ENCODE measurements around the gene MANF.

Gene MANF

DNA sequence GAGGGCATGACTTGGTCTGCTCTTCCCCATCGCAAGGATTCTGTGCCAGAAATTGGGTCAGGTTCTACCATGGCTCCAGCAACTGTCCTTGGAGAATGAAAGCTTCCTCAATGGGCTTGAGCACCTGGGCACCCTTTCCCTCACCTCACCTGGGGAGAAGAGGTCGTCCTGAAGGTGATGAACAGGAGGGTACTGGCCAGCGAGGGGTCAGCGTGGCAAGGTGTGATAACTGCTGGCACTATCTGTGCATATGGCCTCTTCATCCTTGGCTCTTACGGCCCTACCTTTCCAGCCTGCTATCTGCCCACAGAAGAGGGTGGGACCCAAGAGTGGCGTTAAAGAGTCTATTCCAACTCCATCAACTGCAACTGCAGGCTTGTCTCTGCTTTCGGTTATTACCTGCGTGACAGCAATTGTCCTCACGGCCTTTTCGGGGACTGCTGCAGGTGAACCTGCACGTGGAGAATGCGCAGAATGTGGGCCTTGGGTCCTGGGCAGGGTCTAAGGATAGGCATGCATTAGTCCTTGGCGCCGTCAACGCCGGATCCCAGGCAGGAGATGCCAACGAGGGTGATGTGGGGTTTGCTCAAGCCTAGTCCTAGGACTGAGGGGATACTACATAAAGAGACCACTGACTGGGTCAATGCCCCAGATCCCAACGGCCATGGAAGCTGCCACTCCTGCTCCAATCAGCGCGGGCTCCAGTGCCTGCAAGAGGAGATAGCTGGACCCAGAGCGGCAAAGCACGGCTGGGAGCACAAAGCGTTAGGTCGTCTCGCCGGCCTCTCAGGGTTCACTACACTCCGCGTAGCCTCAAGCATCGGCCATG, 5.4 kb downstream of the MANF start:
- no peak for DNase-seq (ENCODE audit: low read depth)

DNA sequence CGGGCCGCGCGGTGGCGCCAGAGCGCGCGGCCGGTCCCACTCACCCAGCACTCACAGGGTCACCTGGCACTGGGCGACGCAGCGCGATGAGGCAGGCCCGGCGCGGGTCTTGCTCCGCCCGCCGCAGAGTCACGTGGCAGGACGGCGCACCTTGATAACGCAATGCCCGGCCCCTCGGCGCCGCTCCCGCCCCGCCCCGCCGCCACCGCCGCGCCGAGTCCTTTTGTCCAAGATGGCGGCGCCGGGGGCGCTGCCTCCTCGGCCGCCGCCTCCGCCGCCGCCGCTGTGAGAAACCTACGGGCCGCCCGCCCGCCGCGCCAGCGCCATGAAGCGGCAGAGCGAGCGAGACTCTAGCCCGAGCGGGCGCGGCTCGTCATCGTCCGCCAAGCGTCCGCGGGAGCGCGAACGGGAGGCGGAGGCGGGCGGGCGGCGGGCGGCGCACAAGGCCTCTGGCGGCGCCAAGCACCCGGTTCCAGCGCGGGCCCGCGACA, 6.0 kb downstream of the MANF start, which contains the start of gene RBM15B:
Gene RBM15B (plus strand): TSS at position 211 of the 491 bp plus-strand sequence. CDS start 115 bp downstream, at position 326.
- DNase-seq (ENCODE audit: low read depth), result peak; percentile 95

DNA sequence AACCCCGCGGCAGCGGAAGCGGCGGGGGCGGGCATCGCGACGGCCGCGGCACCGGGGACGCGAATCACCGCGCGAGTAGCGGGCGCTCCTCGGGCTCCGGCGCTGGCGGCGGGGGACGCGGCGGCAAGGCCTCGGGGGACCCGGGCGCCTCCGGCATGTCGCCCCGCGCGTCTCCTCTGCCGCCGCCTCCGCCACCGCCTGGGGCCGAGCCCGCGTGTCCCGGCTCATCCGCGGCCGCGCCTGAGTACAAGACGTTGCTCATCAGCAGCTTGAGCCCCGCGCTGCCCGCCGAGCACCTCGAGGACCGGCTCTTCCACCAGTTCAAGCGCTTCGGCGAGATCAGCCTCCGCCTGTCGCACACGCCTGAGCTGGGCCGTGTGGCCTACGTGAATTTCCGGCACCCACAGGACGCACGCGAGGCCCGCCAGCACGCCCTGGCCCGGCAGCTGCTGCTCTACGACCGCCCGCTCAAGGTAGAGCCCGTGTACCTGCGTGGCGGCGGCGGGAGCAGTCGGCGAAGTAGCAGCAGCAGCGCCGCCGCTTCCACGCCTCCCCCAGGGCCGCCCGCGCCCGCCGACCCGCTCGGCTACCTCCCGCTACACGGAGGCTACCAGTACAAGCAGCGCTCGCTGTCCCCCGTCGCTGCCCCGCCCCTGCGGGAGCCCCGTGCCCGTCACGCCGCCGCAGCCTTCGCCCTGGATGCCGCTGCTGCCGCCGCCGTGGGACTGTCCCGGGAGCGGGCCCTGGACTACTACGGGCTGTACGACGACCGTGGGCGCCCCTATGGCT, 6.7 kb downstream of the MANF start:
- DNase-seq (ENCODE audit: low read depth), result no peak

DNA sequence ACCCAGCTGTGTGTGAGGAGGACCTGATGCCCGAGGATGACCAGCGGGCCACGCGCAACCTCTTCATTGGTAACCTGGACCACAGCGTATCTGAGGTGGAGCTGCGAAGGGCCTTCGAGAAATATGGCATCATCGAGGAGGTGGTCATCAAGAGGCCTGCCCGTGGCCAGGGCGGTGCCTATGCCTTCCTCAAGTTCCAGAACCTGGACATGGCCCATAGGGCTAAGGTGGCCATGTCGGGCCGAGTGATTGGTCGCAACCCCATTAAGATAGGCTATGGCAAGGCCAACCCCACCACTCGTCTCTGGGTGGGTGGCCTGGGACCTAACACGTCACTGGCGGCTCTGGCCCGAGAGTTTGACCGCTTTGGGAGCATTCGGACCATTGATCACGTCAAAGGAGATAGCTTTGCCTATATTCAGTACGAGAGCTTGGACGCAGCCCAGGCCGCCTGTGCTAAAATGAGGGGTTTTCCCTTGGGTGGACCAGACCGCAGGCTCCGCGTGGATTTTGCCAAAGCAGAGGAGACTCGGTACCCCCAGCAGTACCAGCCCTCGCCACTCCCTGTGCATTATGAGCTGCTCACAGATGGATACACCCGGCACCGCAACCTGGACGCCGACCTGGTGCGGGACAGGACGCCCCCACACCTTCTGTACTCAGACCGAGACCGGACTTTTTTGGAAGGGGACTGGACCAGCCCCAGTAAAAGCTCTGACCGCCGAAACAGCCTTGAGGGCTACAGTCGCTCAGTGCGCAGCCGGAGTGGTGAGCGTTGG, 7.5 kb downstream of the MANF start:
- no peak for DNase-seq (ENCODE audit: low read depth)

DNA sequence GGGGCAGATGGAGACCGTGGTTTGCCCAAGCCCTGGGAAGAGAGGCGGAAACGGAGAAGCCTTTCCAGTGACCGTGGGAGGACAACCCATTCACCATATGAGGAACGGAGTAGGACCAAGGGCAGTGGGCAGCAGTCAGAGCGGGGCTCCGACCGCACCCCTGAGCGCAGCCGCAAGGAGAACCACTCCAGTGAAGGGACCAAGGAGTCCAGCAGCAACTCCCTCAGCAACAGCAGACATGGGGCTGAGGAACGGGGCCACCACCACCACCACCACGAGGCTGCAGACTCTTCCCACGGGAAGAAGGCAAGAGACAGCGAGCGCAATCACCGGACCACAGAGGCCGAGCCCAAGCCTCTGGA, 8.0 kb downstream of the MANF start:
- no peak for DNase-seq (ENCODE audit: low read depth)

DNA sequence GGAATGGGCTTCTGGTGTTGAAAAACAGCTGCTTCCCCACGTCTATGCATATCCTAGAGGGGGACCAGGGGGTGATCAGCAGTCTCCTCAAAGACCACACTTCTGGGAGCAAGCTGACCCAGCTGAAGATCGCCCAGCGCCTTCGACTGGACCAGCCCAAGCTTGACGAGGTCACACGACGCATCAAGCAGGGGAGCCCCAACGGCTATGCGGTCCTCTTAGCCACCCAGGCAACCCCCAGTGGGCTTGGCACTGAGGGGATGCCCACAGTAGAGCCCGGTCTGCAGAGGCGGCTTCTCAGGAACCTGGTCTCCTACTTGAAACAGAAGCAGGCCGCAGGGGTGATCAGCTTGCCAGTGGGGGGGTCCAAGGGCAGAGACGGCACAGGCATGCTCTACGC, 8.5 kb downstream of the MANF start:
- no peak for DNase-seq (ENCODE audit: low read depth)

DNA sequence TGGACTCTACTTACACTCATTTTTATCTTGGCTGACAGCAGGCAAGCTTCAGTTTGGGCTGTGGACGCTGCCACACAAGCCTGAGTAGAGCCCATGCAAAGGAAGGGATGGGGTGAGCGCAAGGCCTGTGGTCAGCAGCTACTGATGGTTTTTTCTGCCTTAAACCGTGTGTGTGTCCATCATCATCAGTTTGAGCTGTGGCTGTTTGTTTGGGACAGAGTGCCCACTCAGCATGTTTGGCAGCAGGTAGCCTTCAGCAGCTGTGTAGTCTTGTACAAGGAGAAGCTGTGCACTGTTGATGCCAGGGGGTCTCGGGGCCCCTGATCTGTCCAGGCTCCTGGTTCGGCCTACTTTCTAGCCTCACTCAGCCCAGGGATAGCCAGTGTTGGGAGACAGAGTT, 9.4 kb downstream of the MANF start:
- no peak for DNase-seq (ENCODE audit: low read depth)

DNA sequence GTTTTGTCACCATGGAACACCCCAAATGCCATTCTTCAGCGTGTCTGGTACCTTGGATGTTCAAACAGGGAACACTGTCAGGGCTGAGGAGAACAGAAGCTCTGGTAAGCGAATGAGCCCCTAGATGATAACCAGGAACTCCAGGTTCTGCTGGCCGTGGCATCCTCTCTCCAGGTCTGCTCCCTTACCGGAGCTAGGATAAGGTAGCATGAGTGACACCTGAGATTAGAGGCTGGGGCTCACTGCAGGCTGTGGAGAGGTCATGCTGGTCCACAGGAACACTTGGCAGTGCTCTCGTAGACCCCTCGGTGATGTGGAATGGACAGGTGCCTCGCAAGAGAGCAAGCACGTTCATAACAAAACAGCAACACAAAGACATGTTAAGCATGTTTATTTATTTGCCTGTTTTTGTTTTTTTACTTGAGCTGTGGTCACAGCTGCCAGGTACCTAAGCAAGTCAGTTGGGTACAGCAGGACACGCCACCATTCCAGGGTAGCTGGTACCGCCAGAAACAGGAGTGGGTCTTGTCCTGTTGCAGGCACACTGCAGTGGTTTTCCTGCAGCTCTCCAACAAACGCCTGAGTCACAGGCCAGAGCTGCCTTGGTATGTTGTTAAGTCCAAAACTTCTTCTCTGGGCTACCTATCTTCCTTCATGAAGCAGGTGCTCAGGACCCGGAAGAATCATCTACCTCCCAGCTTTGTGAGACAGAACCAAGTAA, 10.6 kb downstream of the MANF start:
- DNase-seq (ENCODE audit: low read depth), result no peak

DNA sequence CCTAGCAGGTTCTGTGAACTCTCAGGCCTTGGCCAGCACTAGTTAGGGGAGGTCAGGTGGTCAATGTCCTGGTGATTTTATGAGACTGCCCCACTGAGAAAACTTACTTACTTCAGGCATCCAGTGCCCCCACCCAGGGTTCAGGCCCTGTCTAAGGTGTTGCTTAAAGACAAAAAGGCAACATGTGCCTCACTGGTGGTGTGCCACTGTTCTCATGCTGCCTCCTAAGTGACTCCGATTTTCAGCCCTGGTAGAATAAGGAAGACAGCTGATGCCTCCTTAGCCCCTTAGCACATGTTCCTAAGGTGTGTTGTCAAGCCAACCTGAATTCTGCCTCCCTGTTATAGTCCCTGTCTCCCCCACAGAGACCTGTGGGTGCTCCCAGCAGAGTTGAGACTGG, 11.3 kb downstream of the MANF start:
- DNase-seq (ENCODE audit: low read depth), result no peak

DNA sequence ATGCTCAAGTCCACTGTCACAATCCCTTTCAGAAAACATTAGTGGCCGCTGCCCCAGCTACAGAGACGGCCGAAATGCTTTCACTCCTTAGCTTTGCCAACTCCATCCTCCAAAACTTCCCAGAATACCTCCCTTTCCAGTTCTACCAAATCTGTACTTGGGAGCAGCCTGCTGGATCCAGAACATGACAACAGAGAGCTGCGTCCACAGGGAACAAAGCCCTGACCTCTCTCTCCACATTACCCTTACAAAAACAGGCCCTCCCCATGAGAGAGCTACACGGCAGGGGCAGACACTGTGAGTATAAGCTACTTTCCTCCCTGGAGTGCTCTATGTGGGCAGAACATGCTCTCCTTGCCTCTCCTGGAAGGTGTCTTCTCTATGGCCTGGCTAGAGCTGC, 12.3 kb downstream of the MANF start:
- DNase-seq (ENCODE audit: low read depth), result no peak

DNA sequence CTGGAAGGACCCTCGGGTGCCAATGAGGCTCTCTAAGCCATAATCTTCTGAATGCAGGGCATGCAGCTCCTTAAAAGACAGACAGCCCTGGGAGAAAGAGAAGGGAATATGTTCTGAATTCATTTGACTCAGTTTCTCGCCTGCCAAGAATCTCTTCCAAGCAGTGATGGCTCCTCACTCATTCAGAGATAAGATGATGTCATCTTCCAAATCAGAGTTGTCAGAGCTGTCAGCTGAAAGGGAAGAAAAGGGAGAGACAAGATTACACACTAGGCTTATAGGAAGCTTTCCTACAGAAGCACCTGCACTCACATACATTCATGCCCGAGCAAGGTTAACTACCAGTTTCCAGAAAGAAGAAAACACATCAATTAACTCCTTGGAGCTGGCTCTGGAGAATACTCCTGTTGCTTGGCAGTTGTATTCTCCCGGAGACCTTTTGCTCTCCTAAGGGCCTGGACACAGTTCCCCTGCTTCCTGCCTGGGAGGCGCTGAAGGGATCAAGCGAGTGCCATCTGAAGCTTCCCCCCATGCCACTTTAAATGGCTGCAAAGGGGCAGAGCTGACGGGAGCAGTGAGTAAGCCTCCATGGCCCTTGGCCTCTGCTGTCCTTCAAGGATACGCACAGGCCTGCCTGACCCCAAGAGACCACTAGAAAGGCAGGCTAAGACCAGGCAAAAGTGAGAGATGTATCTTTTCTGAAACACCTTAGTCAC, 13.7 kb downstream of the MANF start:
- no peak for DNase-seq (ENCODE audit: low read depth)

DNA sequence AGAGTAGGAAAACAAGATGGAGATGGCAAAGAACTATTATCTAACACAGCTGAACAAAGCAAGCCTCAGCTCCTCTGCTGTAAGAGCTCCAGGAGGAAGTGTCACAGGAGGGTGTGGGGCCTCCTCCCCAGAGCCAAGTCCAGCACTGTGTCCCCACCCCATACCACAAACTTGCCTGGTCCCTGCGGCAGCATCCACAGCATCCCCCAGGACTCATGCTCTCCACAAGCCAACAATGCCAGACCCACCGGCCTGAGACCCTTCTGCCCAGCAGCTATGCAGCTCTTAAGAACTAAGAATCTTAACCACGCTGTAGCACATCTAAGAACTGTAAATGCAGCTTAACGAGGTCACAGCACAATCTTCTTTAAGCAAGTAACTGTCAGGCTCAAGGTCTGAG, 15.1 kb downstream of the MANF start:
- DNase-seq (ENCODE audit: low read depth), result no peak

DNA sequence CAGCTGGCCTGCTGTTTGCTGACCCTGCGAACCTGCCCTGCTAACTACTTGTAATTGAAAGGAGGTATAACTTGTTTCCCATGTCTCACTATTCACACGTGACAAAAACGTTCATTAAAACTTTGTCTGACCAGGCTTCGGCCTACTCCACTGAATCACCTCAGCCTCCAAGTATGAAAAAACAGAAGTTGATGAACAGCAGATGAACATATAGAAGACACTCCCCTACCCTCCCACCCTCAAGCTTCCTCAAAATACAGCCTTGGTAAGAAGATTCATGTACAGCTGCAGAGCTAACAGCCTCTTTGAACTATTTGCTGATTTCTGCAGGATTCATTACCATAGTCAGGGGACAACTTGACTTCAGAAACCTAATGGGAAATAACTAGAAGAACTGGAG, 16.6 kb downstream of the MANF start:
- no peak for DNase-seq (ENCODE audit: low read depth)

DNA sequence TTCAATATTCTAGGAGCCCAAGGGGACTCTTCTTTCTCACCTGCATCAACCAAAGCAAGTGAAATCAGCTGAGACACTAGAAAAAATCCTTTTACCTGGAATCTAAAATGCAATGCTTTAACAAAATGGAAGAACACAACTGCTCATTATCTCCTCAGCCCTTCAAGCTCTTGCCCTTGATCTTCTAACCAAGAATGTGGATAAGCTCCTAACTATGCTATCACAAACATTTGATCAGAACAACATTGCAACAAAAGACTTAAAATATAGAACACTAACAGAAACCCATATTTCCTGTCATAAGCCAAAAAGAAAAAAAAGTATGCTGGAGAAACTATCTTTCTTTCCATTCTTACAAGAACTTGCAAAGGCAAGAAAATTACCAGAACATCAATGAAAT, 18.6 kb downstream of the MANF start:
- DNase-seq (ENCODE audit: low read depth), result no peak

DNA sequence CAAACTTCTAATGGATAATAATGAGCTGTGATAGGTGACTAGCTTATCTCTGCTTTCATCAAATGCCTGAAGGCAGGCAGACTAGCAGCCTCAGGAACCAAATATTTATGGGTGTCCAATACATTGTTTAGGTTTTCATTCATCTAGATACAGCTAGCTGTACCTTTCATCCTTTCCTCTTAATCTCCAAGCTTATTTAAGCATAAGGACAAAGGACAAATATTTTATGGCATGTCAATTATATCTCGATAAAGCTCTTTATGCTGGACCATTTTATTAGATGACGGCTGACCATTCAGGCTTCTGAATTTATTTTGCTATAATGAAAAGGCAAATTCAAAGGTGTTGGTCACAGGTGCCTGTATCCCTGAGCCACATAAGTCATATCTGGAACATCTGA, 22.9 kb downstream of the MANF start:
- no peak for DNase-seq (ENCODE audit: low read depth)

DNA sequence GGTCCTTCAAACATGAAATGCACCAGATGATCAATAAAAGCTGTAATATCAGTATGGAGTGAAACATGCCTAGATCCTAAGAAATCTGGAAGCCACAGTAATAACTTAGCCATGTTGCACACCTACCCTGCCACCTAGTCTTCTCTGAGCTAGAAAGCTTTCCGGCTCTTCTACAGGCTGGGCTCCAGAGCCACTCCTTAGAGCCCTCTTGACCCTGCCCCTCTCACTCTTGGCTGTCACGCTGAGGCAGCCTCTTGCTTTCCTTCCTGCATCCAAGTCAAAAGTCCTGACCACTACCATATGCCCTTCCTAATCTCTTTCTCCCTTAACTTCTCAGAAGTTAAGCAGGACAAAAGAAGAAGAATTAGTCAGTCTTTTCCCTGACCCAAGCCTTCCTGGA, 23.7 kb downstream of the MANF start:
- DNase-seq (ENCODE audit: low read depth), result no peak

DNA sequence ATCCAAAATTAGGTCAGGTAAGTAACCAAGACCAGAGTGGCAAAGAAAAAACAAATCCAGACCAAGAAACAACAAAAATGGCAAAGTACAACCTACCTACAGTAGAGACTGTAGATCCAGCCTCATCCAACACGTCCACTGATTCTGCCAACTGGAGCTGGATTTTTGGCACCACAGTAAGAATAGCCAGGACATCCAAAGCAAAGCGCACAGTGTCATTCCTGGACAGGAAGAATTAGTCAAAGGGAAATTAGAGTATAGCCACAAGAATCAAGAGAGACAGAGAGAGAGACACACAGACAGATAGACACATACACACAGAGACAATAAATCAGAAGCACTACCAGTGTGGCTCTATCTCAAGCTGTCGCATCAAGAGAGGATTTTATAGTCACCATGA, 37.1 kb downstream of the MANF start:
- no peak for DNase-seq (ENCODE audit: low read depth)

DNA sequence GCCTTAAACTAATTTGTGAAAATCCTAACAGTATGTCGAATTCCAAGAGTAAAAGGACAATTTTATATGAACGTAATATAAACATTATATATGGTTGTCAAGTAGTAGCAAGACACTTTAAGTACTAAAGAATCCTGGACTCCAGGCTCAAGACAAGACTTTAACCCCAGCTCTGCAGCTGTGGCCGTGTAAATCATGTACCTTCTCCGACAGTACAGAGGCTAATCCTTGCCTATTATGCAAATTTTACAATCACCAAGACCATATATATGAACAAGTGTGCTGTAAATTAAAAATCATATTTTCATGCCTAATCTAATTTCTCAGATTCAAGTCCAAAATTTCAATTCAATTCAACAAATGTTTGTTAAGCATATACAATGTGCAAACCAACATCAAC, 41.8 kb downstream of the MANF start:
- DNase-seq (ENCODE audit: low read depth), result no peak

DNA sequence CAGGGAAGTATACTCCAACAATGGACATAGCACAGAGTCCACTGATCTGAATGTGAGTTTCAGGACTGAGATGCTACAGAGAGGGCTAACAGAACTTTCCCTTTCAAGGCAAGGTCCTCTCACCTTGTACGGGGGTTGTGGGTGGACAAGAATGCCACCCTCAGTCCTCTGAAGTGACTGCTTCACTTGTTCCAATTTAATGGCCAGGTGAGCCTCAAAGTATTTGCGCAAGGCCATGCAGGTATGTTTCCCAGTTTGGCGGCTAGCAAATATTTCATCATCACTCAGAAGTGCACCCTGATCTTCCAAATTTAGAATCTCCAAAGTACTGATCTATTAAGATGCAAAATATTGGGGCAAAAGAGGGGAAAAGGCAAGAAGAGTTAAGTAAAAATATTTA, 44.0 kb downstream of the MANF start:
- no peak for DNase-seq (ENCODE audit: low read depth)

DNA sequence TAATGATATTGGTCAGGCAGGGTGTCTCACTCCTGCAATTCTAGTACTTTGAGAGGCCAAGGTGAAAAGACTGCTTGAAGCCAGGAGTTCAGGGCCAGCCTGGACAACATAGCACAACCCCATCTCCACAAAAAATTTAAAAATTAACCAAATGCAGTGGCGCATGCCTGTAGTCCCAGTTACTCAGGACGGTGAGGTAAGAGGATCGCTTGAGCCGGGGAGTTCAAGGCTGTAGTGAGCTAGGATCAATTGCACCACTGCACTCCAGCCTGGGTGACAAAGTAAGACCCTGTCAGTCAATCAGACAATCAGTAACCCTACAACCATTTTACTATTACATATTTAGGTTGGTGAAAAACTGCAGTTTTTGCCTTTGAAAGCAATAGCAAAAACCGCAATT, 49.0 kb downstream of the MANF start:
- no peak for DNase-seq (ENCODE audit: low read depth)

DNA sequence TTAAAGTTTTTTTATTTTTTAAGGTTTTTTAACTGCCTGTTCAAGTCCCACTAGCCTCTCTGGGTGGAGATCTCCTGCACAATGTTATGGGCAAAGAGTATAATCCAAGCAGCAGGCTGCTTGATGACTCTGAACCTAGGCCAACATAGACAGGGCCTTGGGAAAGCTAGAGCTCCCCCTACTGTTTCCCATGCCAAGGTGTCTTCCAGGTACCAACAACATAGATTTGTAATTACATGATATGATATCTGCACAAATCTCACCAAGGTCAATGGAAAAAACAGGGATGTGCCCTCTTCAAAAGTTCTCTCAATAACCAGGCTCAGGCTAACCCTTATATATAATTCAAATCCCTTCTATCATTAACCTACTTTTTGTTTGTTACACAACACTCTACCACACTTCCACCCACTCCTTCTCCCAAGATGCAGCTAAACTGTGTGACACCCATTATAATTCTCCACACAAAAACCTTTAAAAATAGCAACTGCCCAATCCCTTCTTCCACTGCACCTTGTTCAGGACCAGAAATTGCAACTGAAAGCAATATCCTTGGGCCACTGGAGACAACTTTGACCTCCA, 49.7 kb downstream of the MANF start:
- DNase-seq (ENCODE audit: low read depth), result peak; percentile 16

Data from stimulated activated CD8-positive, alpha-beta memory T cell treated with anti-CD3 and anti-CD28 coated beads, Interleukin-12 subunit alpha, Interleukin-12 subunit beta, amount 100 ng/mL, for 1 hour (primary cell).